Measurements from ENCODE around the gene MDM2.

The MDM2 gene

GRCh38 chr12:68886636-68887572, 78.9 kb downstream of the MDM2 start:
- ATAC-seq (ENCODE audit: low read depth): no peak
- TF ChIP-seq CTCF (IDR thresholded peaks at IDR 0.05; ENCODE audit: poor library complexity, severe bottlenecking): no peak
- H3K4me1 ChIP-seq (ENCODE audit: insufficient read depth, poor library complexity, severe bottlenecking): no peaks in the 10 kb centered on the region

GRCh38 chr12:68887641-68888040, 79.7 kb downstream of the MDM2 start:
- Histone ChIP-seq H3K36me3 (ENCODE audit: low read depth) (no peaks in the 10 kb centered on the region), H3K27ac (ENCODE audit: poor library complexity, severe bottlenecking) (no peak overlapping the region), H3K27me3 (ENCODE audit: insufficient read depth, poor library complexity, severe bottlenecking) (no peaks in the 10 kb centered on the region), H3K4me3 (ENCODE audit: severe bottlenecking) (no peak overlapping the region), H3K9me3 (ENCODE audit: severe bottlenecking) (no peaks in the 10 kb centered on the region), H3K4me1 (ENCODE audit: insufficient read depth, poor library complexity, severe bottlenecking) (no peaks in the 10 kb centered on the region)
- ATAC-seq (ENCODE audit: low read depth) (no peak), DNase-seq (ENCODE audit: low spot score) (no peak)
- no peak for TF ChIP-seq CTCF (IDR thresholded peaks at IDR 0.05; ENCODE audit: poor library complexity, severe bottlenecking)

More at GRCh38 chr12:68886636-68887572, 78.9 kb downstream of the MDM2 start:
- no peak overlapping the region for H3K27ac ChIP-seq (ENCODE audit: poor library complexity, severe bottlenecking)
- H3K36me3 ChIP-seq (ENCODE audit: low read depth): no peaks in the 10 kb centered on the region
- DNase-seq (ENCODE audit: low spot score): no peak
- no peaks in the 10 kb centered on the region for H3K9me3 ChIP-seq (ENCODE audit: severe bottlenecking)
- no peaks in the 10 kb centered on the region for H3K27me3 ChIP-seq (ENCODE audit: insufficient read depth, poor library complexity, severe bottlenecking)
- H3K4me3 ChIP-seq (ENCODE audit: severe bottlenecking): no peak overlapping the region

- TF ChIP-seq CTCF (IDR thresholded peaks at IDR 0.05; ENCODE audit: poor library complexity, severe bottlenecking): no peak
- no peak for DNase-seq (ENCODE audit: low spot score)
- no peaks in the 10 kb centered on the region for H3K36me3 ChIP-seq (ENCODE audit: low read depth)
- ATAC-seq (ENCODE audit: low read depth): no peak
- H3K27ac ChIP-seq (ENCODE audit: poor library complexity, severe bottlenecking): no peak overlapping the region
- H3K4me1 ChIP-seq (ENCODE audit: insufficient read depth, poor library complexity, severe bottlenecking): no peaks in the 10 kb centered on the region
- H3K9me3 ChIP-seq (ENCODE audit: severe bottlenecking): no peaks in the 10 kb centered on the region
- no peak overlapping the region for H3K4me3 ChIP-seq (ENCODE audit: severe bottlenecking)
- no peaks in the 10 kb centered on the region for H3K27me3 ChIP-seq (ENCODE audit: insufficient read depth, poor library complexity, severe bottlenecking)
Measured at GRCh38 chr12:68888243-68888642, 80.3 kb downstream of the MDM2 start.

GRCh38 chr12:68890701-68891113, 82.7 kb downstream of the MDM2 start:
- Histone ChIP-seq H3K4me3 (ENCODE audit: severe bottlenecking) (no peak overlapping the region), H3K27me3 (ENCODE audit: insufficient read depth, poor library complexity, severe bottlenecking) (no peaks in the 10 kb centered on the region), H3K4me1 (ENCODE audit: insufficient read depth, poor library complexity, severe bottlenecking) (no peaks in the 10 kb centered on the region), H3K27ac (ENCODE audit: poor library complexity, severe bottlenecking) (no peak overlapping the region), H3K36me3 (ENCODE audit: low read depth) (no peaks in the 10 kb centered on the region), H3K9me3 (ENCODE audit: severe bottlenecking) (no peaks in the 10 kb centered on the region)
- DNase-seq (ENCODE audit: low spot score) (no peak), ATAC-seq (ENCODE audit: low read depth) (no peak)
- no peak for TF ChIP-seq CTCF (IDR thresholded peaks at IDR 0.05; ENCODE audit: poor library complexity, severe bottlenecking)

DNA sequence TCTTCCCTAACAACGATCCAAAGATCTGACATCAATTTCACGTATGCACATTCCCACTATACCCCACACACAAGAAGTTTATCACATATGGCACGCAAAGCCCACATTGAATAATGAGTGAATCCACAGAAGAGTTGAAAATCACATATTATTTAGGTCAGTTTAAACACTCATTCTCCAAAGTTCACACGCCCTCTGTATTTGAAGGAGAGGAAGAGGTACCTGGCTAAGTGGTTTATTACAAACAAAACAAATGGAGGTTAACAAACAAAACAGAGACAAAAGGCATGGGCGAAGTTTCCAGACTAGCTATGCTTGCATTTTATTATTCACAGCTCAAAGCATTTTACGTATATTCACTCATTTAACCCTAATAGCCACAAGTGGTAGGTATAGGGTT, 83.2 kb downstream of the MDM2 start:
- no peaks in the 10 kb centered on the region for H3K9me3 ChIP-seq (ENCODE audit: severe bottlenecking)
- DNase-seq (ENCODE audit: low spot score): no peak
- no peak for TF ChIP-seq CTCF (IDR thresholded peaks at IDR 0.05; ENCODE audit: poor library complexity, severe bottlenecking)
- H3K4me1 ChIP-seq (ENCODE audit: insufficient read depth, poor library complexity, severe bottlenecking): no peaks in the 10 kb centered on the region
- no peaks in the 10 kb centered on the region for H3K27me3 ChIP-seq (ENCODE audit: insufficient read depth, poor library complexity, severe bottlenecking)
- no peak overlapping the region for H3K27ac ChIP-seq (ENCODE audit: poor library complexity, severe bottlenecking)
- H3K4me3 ChIP-seq (ENCODE audit: severe bottlenecking): no peak overlapping the region
- ATAC-seq (ENCODE audit: low read depth): no peak
- no peaks in the 10 kb centered on the region for H3K36me3 ChIP-seq (ENCODE audit: low read depth)

All from RWPE2 (cell line).